HG02840 (cell line): Measurements from ENCODE around the gene CRISP2.
"Not testable (repeated sequence)": the region's sequence is repeated elsewhere in the genome, so short reads cannot be mapped to it uniquely, and the experiment has no call there.

Experiments
- ATAC-seq: cut with Tn5 transposase; IDR thresholded peaks from one replicate; pipeline ENCODE4 v1.9.1; 2021; ENCODE audit warnings: mild to moderate bottlenecking, moderate library complexity, moderate number of reproducible peaks; ENCODE audit not compliant: unreplicated experiment, low FRiP score

CRISP2 gene, protein sequence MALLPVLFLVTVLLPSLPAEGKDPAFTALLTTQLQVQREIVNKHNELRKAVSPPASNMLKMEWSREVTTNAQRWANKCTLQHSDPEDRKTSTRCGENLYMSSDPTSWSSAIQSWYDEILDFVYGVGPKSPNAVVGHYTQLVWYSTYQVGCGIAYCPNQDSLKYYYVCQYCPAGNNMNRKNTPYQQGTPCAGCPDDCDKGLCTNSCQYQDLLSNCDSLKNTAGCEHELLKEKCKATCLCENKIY

DNA sequence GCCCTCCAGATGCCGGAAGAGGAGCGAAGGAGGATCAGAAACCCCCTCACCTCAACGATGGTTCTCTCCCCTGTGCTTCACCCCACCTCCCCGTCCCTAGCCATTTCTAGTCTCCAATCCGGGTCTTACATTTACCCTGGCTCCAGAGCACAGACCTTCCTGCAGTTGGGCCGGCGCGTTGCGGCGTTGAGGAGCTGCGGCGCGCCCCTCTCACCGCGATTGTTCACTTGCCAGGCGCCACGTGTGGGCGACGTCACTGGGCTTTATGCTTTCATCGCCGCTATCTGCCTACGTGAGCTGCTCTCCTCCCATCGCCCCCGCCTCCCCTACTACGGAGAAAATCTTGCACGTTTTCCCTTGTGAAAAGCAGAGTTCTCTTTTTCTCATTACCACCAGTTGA, at the start of gene CRISP2:
CRISP2 (minus strand) TSS at position 198 of the 400 bp plus-strand sequence. CDS start 4,347 bp downstream, outside the sequence.
- no peak for ATAC-seq

DNA sequence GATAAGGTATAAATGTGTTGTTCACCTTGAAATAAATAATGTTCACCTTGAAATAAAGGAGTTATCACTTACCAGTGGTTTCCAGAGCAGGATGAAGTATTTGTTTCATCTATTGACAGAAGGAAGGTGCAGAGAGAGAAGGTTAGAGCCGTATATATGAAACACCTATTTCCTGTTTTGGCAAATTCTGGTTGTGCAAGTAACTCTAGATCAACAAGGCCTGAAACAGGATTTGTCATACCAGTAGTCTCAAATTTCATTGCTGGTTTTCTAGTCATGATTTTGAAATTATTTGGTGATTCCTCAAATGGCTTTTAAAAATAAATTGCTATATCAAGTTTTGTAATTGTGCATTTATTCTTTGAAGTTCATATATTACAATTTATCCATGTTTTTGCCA, 30.9 kb upstream of the CRISP2 start, which contains the start of gene CRISP3:
CRISP3 (minus strand) TSS at position 130 of the 400 bp plus-strand sequence; CDS start at position 109, 21 bp downstream.
- no peak for ATAC-seq

DNA sequence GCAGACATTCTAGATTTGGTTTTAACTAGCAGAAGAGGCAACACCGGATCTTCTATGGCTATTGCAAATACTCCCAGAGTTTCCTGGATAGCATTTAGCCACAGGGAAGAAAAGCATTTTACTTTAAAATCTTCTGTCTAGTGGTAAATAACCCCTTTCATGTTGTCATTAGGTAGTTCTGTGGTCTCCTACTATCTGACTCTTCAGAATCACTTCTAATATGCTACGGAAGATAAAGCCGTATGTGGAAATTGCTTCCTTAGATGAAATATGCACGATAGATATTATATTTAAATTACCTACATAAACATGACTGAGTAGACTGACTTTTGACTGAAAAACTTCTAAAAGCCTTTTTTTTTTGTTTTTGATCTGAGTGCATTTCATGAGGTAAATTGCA, 30.1 kb upstream of the CRISP2 start:
- ATAC-seq: no peak

DNA sequence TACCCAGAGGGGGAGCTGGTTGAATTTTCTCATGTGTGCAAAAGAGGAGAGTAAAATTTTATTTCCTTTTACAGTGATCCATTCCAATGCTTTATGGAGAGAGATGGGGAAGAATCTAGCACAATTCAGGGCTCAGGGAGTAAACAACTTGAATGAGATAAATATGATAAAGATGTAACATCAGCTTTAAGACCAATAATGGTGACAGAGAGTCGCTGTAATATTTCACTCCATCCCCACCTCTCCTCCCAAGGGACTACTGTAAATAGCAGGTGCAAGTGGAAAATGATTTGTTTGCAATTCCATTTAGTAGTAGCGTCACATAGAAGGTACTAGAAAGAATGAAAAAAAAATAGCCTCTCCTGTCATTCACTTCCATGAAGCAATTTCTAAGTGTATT, 26.1 kb upstream of the CRISP2 start:
- no peak for ATAC-seq

DNA sequence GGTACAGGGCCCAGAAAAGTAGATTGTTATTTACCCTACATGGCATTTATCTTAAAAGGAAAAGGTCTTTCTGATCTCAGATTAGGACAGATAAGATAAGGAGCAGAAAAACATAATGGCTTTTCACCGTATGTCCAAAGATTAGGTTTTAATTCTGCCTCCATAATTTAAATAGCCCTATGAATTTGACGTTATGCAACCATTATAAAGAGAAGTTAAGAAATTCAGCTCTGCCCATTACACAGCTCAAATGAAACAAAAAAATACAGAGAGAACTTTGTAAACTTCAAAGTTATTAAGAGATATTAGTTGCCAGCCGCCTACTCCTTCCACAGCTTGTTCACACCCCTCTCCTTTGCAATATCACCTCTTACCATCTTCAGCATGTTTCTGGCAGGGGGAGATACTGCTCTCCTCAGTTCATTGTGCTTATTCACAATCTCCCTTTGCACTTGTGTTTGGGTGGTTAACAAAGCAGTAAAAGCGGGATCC, 22.7 kb upstream of the CRISP2 start:
- ATAC-seq: no peak

DNA sequence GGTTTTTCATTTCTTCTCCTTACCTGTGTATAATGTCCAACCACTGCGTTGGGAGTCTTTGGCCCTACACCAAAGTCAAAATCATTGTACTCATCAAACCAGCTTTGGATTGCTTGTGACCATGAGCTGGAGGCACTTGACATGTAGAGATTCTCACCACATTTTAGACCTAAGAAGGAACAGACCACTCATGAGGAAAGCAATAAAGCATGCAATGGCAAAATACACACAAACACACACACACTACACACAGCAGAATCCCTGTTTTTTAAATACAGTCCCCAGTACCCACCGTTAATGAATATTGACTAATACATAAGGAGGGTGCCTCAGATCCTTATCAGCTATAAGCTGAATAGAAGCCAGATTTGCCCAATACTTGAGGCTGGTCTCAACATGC, 20.3 kb upstream of the CRISP2 start:
- ATAC-seq: no peak

DNA sequence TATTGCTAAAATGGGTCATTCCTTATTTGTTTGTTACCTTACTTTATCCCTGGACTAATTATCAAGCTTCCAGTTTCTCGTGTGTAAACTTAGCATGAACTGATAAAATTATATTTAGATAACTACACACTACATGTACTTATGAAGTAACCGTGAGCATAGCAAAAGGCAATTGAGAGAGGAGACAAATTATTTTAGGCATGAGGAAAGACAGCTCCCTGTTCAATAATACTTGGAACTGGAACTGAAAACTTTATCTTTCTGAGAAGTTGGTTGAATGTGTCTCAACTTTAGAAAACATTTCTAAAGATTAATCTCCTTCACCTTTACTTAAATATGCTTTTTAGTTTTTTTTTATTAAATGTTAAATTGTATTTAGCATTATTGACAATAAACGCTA, 19.4 kb upstream of the CRISP2 start:
- ATAC-seq: no peak

DNA sequence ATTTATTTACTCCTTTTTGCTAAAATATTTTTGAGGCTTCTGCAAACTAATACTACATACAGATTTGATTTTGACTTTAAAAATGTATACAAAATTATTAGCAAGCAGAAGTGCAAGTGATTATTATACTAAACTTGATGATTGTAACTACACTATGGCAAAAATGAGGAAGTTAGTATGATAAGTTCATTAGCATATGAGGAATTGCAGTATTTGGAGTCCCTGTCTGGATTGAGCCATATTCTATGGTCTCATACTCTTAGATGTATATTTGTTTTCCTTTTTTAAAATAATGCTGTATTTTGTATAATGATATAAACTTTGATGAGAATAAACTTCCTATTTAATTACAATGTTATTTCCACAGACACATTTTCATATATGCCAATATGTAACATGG, 16.9 kb upstream of the CRISP2 start:
- no peak for ATAC-seq

DNA sequence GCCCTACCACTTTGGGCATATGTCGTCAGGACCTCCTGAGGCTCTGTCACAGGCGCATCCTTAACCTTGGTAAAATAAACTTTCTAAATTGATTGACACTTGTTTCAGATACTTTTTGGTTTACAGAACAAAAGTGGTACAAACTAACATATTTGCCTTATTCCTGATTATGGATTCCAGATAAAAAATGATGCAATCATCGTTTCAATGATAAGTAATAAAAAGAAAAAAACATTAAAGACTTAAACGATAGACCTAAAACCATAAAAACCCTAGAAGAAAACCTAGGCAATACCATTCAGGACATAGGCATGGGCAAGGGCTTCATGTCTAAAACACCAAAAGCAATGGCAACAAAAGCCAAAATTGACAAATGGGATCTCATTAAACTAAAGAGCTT, 10.6 kb upstream of the CRISP2 start:
- not testable (repeated sequence) for ATAC-seq

DNA sequence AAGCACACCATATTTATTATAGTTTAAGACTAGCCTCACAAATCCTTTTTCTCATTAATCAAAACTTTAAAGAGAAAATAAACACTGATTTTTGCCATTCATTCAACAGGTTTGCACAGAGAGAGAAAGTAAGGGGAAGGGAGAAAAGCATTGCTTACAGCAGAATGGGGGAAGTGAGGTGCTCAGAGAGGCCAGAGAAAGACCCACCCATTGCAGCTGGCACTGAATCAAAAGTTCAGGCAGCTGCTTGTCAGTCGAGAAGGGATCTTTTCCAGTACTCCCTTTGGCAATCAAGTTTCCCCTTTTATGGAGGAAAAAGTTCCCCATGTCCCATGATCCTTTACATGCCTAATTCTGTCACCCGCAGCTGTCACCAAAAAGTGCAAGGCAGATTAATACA, 8.0 kb upstream of the CRISP2 start:
- ATAC-seq: no peak

DNA sequence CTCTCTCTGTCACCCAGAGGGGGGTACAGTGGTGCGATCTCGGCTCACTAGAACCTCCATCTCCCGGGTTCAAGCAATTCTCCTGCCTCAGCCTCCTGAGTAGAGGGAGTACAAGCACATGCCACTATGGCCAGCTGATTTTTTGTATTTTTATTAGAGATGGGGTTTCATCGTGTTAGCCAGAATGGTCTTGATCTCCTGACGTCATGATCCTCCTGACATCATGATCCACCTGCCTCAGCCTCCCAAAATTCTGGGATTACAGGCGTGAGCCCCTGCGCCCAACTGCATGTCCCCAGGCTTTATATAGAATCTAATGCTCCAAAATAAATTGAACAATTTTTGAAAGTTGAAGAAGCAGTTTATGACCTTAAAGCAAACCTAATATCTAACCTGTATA, 7.0 kb upstream of the CRISP2 start:
- no peak for ATAC-seq

DNA sequence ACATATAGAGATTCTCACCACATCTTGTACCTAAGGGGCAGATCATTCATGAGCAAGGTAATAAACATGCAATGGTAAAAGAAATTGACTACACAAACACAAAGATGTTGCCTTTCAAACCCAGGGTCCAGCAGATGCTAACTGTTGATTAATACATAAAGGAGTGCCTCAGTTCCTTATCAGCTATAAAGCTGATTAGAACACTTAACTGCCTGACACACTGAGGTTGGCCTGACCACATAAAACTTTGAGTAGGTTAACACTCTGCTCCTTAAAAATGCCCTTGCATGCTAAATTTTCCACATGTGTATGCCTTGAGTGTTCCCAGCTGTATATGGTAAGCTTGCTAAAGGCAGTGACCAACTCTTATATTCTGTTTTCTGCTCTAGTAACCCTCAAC, 14.9 kb downstream of the CRISP2 start:
- ATAC-seq: no peak

DNA sequence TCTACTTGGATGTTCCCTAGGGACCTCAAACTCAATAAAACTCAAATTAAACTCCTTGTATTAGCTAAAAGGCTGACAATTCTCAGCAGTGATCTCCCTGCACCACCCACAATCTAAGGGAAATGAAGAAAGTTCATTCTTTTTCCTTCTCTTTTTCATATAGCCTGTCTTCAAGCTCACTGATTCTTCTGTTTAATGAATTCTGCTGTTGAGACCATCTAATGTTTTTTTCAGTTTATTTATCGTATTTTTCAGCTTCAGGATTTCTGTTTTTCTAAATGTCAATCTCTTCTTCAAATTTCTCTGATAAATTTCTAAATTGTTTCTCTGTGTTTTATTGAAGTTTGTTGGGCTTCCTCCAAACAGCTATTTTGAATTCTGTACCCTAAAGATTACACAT, 19.8 kb downstream of the CRISP2 start:
- ATAC-seq: no peak

DNA sequence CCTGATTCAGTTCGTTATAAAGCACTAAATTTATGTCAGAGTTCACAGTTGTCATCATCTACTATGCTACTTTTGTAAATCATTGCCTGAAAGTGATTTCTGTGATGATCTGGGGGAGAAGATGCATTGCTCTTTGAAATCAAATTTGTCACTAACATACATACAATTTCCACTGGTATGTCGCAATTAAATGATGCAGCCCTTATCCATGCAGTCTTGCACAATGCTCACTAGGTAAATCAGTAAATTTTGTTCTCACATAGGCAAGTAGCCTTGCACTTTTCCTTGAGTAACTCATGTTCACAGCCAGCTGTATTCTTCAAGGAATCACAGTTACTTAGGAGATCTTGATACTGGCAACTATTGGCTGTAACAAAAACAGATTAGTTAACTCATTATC, 20.8 kb downstream of the CRISP2 start:
- no peak for ATAC-seq

DNA sequence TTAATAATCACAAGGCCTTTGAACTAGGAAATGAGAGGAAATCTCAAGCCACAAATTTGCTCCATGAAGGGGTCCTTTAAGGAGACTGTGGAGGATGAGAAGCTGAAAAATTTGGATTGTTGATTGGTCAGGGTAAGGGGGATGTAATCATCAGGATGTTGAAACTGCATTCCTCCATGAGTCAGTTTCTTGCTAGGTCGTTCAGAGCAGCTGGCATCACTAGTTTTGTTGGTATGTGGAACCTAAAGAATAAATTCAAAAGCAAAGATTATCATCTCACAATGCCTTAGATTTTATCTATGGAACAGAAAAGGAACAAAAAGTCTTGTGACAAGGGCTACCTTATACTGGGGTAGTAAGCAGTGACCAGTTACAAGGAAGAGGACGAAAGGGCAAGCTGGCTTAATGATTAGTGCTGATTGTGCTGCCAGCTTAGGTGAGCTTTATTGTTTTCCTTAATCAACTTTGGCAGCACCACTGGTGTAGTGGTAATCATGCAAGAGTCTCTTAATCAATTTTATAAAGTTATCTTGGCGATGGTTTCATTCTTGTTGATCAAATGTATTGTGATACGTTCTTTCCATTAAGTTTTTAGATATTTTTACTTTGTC, 36.6 kb downstream of the CRISP2 start:
- no peak for ATAC-seq

DNA sequence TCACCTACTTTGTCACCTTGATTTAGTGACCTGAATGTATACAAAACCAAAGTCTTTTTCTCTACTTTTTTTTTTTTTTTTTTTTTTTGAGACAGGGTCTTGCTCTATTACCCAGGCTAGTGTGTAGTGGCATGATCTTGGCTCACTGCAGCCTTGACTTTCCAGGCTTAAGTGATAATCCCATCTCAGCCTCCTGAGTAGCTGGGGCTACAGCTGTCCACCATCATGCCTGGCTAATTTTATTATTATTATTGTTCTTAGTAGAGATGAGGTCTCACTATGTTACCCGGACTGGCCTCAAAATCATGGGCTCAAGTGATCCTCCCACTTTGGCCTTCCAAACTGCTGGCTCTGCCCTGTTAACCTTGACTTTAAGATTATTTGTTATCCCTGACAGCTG, 37.5 kb downstream of the CRISP2 start:
- no peak for ATAC-seq

DNA sequence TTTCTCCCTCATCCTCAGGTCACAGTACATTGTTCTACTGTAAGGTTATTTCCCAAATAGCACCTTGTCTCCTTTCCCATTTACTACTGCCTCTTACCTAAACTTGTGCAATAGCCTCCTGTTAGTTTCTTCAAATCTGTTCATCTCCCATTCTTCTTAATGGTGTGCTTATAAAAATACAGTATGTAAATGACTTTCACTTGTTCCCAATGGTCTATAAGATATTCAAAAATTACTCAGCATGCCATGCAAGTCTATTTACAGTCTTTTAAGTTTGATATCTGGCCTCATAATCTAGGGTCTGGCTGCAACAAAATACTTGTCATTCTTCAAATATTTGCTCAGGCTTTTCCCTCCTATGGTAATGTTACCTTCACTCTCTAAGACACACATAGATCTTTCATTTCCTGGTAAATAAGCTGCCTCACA, 45.2 kb downstream of the CRISP2 start:
- no peak for ATAC-seq

DNA sequence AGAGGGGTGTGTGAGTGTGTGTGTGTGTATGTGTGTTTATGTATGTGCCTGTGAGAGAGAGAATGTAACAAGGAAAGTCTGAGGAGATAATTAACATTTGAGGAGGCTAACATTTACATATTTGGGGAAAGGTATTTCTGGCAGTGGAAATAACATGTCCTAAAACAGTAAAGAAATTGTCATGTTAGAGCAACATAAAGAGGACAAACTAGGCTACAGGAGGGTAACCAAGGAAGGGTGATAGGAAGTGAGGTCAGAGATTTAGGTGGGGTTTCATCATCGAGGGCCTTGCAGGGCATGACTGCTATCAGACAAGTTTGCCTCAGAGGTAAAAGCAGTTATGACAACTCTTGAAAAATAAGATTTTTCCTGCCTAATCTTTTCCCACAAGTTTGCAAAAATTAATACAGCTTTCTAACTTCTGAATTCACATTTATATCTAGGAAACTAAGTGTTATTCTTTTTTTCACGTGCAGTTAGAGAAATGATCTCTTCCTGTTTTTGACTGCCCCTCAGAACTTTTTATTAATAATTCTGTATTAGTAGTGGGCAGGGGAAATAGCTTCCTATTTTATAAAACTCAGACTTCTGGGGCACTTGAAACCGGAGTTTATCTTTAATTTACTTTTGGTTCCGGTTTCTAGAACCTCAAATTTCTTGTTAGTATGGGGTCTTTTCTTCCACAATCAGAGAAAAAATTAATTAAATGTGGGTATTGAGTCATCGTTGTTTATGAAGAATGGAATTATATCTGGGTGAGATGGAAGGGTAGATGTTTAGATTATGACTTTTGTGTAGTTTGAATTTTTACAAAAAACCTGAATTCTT, 46.2 kb downstream of the CRISP2 start:
- ATAC-seq: no peak

DNA sequence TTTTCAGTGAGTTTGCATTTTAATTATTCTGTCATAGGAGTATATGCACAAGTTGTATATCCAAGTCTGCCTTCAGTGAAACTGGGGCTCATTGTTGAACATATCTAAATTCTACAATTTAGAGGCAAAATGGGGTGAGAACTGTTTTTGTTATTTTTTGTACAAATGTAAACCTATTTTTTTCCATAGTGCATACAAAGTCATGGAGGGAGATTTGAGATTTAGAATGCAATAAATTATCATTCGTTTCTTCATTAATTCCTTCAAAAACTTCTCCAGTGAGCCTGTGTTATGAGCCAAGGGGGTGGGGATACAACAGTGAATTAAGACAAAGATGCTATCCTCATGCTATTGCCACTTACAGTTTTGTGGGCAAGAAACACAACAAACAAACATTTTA, 46.9 kb downstream of the CRISP2 start:
- ATAC-seq: no peak

DNA sequence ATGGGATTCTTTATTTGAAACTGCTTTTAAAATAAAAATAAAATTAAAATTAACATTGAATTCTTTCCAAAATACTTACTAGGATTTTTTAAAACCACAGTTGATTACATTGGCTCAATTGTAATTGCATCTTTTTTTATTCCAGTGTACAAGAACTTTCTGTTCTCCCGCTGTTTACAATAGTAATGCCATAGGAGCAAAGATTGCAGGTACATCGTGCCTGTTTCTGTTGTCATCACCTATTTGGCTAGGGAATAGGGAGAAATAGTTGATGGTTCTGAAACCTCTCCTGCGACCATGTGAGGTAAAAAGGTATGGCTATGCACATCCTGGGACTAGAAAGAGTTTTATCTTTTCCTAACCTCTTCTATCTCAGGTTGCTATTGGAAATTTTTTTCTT, 48.5 kb downstream of the CRISP2 start:
- ATAC-seq: no peak

DNA sequence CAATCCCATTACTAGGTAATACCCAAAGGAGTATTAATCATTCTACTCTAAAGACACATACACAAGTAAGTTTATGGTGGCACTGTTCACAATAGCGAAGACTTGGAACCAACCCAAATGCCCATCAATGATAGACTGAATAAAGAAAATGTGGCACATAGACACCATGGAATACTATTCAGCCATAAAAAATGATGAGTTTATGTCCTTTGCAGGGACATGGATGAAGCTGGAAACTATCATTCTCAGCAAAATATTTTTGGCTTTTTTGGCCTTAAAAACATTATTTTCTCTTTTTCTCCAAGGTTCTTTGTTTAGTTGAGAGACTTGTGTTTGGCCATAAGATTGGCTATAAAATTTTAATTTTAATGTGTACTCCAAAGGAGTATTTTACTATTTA, 49.3 kb downstream of the CRISP2 start:
- ATAC-seq: not testable (repeated sequence)
